NCI-H2081 treated with DMSO at 0.1 percent for 48 hours (cell line): ENCODE measurements around the gene SH2D7.

Source experiments
- DNase-seq: peaks from one replicate; lab custom pipeline; 2025; lab: John Stamatoyannopoulos, UW

The SH2D7 gene

DNA sequence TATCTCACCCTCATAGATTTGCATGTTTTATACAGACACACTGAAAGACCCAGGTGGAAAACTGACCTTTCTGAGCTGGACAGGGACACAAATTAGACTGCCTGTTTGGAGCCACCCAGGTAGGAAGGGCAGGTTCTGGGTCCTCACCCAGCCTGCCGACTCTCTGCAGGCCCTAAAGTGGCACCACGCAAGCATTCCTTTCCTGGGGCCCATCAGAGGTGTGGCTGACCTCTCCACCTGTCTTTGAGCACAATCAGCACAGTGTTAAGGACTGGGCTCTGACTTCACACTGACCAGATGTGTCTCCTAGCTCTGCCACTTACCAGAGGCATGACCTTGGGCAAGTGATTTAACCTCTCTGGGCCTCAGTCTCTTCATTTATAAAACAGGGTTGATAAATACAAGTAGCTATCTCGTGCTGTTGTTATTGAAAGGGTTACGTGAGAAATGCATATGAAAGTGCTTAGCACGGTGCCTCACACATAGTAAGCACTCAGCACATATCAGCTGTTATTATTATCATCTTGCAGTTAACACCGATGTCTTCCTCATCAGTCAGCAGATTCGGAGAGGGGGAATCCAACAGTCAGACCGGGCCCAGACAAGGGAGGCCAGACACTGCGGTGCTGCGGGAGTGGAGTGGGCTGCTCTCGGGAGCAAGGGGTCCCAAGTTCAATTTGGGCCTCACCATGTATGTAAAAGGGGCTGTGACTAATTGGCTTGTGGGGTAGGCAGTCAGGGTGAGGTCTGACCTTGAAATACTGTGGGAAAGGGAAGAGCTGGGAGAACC is 12.9 kb upstream of the SH2D7 start:
- DNase-seq, result no peak

DNA sequence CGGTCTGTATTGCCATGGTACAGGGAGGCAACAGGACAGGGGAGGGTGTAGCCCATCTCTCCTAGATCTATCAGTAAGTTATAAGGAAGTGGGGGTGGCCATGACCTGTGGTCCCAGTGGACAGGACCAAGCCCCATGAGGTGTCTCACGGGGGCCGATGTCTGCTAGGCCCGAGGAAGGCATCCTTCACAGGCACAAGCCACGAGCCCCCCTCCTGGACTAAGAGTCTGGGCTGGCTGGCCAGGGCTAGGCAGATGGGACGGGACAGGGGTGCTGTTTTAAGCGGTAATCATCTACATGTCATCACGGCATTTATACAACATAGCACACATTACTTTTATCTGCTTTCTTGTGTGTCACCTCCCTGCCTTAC is 12.3 kb upstream of the SH2D7 start:
- DNase-seq, result no peak

DNA sequence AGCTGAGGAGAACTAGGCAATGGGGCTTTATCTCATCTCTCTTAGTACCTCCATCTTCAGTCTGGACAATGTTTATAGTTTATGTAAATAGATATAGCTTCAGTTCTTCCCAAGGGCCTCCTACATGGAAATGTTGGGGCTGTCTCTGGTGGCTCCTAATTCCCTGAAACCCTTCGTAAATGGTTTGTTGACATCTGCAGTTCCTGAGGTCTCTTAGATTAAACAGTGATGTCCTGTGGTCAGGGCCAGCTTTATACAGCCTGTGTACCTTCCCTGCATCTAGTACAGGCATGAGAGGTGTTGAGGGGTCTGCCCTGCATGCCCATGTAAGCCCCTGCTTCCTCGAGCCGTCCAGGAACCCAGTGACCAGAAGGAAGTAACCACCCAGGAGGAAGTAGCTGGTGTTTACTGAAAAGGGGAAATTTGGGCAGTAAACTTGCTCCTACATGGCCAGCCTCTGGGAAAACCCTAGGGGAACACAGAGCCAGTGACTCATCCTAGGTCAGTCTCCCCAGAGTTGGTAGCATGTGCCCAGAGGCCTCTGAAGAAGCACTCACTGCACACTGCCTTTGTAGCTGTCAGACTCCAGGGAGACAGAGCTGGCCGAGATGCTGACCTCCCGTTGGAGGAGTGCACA is 10.1 kb upstream of the SH2D7 start:
- DNase-seq, result no peak

DNA sequence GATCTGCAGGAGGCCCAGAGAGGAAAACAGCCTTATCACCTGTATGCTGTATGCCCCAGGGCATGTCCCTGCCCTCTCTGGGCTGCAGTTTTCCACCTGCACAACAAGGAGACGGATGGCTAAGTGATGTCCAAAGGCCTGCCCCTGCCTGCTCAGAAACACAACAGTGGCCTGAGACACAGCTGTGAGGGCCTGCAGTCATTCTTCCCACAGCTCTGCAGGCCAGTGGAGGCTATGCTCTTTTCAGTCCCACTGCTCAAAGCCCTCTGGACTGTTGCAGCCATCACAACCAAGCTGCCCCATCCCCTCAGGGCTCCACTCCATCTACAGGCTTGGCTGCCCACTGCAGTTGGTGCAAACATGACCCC is 9.6 kb upstream of the SH2D7 start:
- no peak for DNase-seq

DNA sequence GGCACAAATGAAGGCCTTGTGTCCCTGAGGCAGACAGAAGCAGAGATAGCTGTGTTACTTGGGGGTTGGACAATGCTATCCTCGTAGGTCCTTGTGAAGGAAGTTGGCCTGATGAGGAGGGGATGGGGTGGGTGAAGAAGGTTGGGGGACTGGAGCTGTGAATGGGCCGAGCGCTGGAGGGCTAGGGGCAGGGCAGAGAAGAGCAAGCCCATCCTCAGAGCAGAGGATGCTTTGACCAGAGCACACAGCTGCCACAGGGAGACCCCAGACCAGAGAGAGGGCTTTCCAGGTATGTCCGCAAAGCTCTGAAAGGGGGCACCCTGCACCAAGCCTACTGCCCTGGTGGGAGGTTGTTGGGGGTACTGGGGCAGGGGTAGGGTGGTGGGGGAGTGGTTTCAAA is 9.2 kb upstream of the SH2D7 start:
- no peak for DNase-seq

DNA sequence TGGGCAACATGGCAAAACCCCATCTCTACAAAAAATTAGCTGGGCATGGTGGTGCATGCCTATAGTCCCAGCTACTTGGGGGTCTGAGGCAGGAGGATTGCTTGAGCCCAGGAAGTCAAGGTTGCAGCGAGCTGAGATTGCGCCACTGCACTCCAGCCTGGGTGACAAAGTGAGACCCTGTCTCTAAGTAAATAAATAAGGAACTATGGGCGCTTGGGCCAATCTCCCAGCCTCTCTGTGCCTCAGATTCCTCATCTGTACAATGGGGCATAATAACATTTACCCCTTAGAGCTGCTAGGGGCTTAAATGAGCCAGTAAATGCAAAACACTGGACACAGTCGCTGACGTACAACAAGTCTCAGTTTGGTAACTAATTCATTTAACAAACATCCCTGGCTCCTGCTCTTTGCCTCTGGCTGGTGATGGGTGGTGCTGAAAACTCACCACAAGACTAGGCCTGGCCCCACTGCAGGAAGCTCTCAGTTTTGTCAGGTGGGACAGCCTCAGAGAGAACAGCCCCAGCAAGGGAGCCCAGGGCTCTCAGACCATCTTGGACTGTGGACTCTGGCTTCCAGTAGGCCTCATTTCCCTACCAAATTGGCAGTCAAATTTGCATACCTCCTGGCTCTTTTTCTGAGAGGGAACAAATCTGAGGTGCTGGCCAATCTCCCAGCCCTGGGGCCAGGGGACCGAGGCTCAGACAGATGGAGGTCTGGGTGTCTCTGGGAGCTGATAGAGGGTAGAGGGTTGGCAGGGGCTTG is 8.5 kb upstream of the SH2D7 start:
- no peak for DNase-seq

DNA sequence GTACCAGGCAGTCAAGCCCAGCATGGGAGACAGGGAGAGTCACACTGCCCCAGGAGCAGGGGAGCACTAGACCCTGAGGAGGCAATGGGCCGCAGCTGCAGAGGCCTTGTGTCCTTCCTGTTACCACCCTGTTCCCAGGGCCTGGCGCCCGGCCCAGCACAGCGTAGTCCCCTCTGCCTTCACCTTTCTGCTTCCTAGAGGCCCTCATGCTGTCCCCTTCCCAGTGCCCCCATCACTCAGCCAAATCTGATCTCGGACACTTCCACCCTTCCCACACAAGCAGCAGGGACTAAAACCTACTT is 8.0 kb upstream of the SH2D7 start:
- no peak for DNase-seq

DNA sequence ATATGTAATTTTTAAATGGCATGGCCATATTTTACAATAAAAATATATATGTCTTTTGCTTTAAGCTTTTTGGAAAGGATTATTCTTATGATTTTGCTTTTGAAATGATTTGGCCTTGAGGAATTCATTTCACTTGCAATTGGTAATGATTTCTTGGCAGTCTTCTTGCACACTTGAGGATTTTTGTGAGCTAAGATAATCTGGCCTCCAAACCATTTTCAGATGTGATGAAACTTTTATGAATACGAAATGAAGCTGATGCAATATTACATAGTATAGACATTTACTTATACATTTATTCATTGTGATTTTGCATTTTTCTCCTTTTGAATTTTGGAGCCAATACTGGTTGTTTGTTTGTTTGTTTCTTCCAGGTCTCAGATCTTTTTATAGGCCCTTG is 6.4 kb upstream of the SH2D7 start:
- DNase-seq, result no peak

DNA sequence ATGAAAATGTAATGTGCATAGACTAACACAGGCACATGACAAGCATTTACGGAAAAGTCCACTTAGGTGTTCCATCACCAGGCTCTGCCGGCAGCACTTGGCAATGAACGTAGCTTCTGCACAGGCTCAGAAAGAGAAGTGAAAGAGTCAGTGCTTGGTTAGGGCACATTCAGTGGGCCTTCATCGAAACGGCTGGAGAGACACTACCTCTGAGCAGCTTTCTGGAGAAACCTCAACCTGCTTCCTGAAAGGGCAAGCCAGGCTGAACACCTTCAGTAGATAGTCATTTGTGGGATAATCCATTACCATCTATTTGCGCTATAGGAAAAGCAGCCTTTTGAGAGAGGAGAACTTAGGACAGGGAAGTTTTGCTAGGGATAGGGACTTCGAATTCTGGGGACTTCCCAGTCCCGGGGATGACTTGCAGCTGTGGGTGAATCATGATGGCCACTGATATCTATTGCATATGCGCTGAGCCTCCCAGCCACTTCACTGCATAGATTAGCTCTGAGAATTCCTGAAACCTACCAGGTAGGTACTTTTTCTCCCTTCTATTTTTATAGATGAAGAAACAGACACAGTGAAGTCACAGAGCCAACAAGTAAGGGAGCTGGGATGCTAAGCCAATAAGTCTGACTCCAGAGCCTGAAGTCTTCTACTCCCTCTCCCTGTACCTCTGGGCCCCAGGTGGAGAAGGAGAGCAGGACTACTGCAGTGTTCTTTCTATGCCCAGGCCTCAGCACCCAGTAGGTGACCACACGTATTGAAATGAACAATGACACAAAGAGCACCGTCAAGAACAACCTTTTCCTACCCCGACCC is 4.2 kb upstream of the SH2D7 start:
- DNase-seq, result no peak

DNA sequence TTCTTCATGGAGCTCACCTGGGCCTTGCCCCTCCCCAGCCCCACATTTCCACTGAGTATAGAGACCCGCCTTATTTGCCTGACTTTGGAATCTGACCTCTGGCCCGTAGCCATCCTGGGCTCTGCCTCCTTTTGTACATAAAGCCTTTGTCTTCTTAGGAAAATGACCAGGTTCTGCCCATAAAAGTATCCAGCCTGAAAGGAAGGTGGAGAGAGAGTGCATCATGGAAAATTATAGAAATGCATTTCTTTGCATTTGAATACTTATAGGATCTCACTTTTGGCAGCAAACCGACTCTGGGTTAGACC is 3.6 kb upstream of the SH2D7 start:
- no peak for DNase-seq

DNA sequence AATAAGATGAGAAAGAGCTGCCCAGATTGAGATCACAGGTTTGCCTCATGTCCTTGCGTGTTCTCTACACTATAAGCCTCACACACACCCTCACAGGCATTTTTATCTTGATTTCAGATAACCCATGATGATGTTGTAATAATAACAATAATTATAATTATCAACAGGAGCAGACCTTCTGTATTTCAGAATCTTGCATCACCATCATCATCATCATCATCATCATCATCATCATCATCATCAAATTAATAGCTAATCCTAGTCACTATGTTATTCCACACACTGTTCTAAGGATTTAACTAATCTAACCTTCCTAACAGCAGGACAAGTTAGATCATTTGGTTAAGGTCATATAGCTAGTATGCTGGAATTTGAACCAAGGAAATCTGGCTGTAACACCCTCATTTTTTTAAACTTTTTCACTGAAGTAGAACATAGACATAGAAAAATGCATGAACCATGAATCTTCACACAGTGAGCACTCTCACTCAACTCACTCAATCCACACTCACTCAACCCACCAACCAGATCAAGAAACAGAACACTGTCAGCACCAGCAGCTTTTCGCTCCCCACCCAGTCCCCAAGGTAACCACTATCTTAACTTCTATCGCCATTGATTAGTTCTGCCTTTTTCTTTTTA is 1.8 kb upstream of the SH2D7 start:
- no peak for DNase-seq

DNA sequence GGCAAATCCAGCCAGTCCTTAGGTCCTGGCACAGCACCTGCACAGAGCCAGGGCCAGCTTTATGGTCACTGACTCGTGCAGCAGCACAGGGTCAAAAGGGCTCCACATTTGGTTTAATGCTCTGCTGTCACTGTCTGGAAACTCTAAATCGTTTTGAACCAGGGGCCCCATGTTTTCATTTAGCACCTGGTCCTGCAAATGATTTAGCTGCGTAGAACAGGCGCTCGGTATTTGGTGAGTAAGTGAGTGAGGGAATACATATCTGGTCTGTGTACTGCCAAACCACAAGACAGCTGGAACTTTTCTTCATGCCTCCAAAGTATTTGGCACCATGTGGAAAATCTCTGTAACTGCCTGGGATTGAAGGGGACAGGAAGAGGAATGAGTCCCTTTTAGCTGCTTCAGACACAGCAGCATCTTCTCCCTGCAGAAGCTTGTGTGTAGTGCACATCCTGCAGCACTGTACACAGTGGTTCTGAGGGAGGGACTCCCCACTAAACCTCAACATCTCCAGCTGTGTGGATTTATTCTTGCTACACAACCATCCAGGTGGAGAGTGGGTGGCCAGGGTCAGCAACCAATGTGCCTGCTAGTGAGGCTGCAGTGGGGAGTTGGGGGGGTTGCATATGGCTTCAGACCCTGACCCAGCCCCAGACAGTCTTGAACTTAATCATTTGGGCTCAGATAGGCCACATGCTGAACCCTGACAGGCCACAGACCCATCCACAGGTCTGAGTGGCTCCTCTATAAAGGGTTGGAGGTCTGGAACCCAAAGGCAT is 1.1 kb downstream of the SH2D7 start:
- DNase-seq, result no peak

DNA sequence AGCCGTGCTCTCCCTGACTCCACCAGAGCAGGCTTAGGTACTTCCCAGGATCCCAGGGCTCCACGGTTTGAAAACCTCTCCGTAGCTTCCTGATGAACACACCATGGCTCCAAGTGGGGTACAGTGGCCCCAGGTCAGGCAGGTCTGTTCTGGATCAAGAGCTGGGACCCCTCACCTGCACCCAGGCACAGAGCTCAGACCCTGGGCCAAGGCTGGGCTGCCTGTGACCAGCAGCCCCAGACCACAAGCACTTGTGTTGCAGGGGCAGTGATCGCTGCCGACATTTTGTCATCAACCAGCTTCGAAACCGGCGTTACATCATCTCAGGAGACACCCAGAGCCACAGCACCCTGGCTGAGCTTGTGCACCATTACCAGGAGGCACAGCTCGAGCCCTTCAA is 5.3 kb downstream of the SH2D7 start:
- no peak for DNase-seq

DNA sequence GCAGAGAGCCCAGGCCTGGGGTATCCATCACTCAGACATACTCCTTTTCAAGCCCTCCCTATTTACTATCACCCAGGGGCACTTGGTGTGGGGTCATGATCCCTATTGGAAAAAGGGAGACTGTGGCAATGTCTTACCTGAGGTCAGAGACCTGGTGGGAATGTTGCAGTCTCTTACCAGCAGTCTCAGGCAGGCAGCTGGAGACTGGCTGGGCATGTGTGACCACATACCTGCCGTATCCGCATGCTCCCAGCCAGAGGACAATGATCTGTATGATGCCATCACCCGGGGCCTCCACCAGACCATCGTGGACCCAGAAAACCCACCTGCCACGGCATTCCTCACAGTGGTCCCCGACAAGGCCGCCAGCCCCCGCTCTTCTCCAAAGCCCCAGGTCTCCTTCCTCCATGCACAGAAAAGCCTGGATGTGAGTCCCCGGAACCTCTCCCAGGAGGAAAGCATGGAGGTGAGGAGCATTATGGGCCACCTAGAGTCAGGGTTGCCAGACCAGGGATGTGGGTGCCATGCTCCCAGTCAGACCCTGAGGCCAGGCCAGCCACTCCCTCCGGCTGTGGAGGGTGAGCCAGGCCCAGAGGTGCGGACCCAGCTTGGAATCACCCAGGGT is 5.9 kb downstream of the SH2D7 start:
- no peak for DNase-seq

DNA sequence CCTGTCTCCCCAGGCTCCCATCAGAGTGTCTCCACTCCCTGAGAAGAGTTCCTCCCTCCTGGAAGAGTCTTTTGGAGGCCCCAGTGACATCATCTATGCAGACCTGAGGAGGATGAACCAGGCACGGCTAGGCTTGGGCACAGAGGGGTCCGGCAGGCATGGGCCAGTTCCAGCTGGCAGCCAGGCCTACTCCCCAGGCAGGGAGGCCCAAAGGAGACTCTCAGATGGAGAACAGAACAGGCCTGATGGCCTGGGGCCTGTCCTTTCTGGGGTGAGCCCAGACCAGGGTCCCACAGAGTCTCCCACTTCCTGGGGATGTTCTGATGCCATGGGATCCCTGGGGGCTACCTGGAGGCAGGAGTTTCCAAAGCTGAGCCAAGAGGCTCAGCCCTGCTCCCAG is 8.5 kb downstream of the SH2D7 start:
- no peak for DNase-seq

DNA sequence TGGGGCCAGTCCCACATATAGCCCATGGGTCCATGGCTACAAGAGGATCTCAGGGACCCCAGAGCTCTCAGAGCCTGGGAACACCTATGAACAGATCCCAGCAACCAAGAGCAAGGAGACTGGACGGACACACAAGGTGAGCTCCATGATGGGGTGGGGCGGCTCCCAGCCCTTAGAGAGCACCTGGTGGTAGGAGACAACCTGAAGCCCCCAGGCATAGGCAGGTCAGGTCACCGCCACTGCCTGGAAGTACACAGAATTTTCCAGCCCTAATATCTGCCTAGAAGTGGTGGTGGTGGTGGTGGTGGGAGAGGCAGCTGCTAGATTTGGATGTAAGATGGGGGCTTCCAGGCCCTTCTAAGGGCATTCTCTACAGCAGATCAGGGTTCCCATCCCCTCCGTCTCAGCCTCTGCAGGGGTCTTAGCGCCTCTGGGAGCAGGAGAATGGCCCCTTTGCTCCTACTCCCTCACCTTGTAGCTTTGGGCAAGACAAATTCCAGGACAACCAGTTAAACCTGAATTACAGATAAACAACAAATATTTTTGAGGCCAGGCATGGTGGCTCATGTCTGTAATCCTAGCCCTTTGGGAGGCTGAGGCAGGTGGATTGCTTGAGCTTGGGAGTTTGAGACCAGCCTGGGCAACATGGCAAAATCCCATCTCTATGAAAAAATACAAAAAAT is 9.2 kb downstream of the SH2D7 start:
- DNase-seq, result no peak

DNA sequence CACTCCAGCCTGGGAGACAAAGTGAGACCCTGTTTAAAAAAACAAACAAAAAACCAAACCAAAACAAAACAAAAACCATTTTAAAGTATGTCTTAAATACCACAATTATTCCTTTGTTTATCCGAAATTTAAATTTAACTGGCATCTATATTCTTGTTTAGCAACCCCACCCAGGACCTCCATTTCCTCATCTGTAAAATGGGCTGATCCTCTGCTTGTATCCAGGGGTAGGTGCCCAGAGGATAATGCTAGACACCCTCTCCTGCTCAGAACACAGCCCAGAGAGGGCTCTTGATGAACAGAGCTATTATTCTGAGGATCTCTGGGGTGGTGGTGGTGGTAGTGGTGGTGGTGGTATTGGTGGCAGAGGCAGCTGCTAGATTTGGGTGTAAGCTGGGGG is 9.8 kb downstream of the SH2D7 start:
- DNase-seq, result no peak

DNA sequence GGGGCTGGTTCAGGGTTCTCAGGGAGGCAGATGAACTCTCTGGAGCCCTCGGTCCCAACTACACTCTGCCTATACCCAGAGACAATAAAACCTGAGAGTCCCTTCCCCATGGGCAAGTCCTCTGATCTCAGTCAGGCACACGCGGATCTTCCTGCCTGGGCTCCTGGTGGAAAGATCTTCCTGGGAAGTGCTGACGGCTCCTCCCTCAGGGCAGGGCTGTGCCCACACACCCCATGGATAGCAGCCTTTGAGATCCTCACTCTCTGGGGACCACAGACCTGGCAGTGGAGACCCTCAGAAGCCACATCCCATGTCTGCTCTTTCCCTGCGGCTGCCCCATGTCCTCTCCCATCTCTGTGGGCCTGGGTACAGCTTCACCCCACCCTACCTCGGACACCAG is 10.4 kb downstream of the SH2D7 start:
- DNase-seq, result no peak

DNA sequence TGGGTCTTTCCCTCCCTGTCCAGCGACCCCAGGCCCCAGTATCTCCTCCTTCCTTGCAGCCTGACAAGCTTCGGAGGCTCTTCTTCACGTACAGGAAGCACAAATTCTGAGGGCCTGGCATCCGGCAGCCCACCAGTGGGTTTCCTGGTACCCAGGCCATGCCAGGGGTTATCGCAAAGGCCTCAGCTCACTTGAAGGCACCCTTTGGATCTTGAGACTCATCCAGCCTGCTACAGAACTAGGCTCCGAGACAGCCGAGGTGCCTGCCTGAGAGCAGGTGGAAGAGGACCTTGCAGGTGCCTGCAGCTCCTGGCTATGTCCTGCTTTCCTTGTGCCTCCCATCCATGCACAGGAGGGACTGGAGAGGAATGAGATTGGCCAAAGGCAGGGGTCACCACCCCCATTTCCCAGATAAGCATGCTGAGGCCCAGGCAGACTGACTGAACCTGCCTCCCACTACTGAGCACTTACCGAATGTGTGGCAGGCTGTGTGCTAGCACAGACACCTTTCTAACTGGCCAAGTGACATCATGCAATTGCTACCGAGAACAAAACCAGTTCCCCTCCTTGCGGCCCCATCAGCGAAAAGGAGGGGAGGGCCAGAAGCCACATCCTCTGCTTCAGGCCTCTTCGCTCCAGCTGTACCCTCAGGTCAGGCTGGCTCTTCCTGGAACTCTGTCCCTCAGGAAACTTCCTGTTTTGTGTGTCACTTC is 11.2 kb downstream of the SH2D7 start:
- no peak for DNase-seq

DNA sequence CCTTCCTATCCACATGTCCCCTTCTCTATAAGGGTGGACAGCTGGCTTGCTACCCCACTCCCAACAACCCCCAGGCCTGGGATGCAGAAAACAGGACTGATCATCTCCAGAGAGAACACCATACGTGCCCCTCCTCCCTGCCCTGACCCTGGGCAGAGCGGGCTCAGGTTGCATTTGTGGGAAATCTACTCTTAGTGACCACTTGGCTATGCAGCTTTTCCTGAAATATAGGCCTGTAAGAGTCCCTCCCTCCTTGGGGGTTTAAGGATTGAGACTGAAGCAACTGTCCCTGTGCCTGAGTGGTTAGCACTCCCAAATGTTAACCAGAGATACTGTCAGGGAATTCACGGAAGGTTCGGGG is 11.7 kb downstream of the SH2D7 start:
- DNase-seq, result no peak
